Gastroesophageal sphincter (tissue), 4 donors: Measurements from ENCODE around the gene TNRC6B. TPM values are rescaled to one million over a fixed set of nuclear protein-coding genes. Genes with fewer than 3 reads are reported as not detected.
A peak's percentile ranks its signal among the peaks of the same experiment; 100 is the strongest.

Experiments used
- ATAC-seq: fragments of 150-250 bp; one replicate; pipeline ENCODE4 v1.9.1; 2016; ENCODE audit warnings: mild to moderate bottlenecking, moderate library complexity
- H3K27ac ChIP-seq, 4 donors: fragments of 200-600 bp; sonication (generic) in 3 of 4; 1 replicate in 3 of 4; 2 replicates in 1 of 4; pipeline ENCODE4 v1.5.1; 2016 to 2019
- H3K27me3 ChIP-seq: fragments of 200-600 bp; sonication (generic); one replicate; pipeline ENCODE4 v1.5.1; 2019
- H3K36me3 ChIP-seq, 2 donors: fragments of 200-600 bp; sonication (generic); one replicate each; pipeline ENCODE4 v1.5.1; 2019; ENCODE audit warnings: control low read depth in 1 of 2
- H3K4me1 ChIP-seq, 3 donors: fragments of 200-600 bp; sonication (generic); 1 replicate in 2 of 3; 2 replicates in 1 of 3; pipeline ENCODE4 v1.5.1; 2016 to 2019; ENCODE audit warnings: control low read depth in 2 of 3
- H3K4me3 ChIP-seq, 2 donors: fragments of 200-600 bp; sonication (generic); one replicate each; pipeline ENCODE4 v1.5.1; 2019; ENCODE audit warnings: mild to moderate bottlenecking in 1 of 2, moderate library complexity in 1 of 2
- H3K9me3 ChIP-seq, 3 donors: fragments of 200-600 bp; sonication (generic); one replicate each; pipeline ENCODE4 v1.5.1; 2017 to 2019; ENCODE audit warnings: control low read depth in 2 of 3
- EP300 ChIP-seq: sonication (generic); formaldehyde crosslinking; IDR thresholded peaks from one replicate; pipeline ENCODE4 v1.6.1; 2017; ENCODE audit warnings: antibody characterized with exemption, mild to moderate bottlenecking
- POLR2A ChIP-seq, 2 donors: fragments of 450-650 bp; IDR thresholded peaks; one replicate each; pipeline ENCODE4 v1.6.1; 2017; ENCODE audit warnings: antibody characterized with exemption in 2 of 2, mild to moderate bottlenecking in 2 of 2, moderate library complexity in 1 of 2
- POLR2AphosphoS5 ChIP-seq: sonication (generic); formaldehyde crosslinking; IDR thresholded peaks from one replicate; pipeline ENCODE4 v1.6.1; 2017; ENCODE audit warnings: antibody characterized with exemption
- WGBS, 2 donors: methylation state at CpG; one replicate each; pipeline ENCODE4 v1.1.5; 2018; ENCODE audit warnings: low coverage in 1 of 2; 5-methylcytosine and 5-hydroxymethylcytosine counted together
- total RNA-seq, 4 donors: library from RNA; depleted of rRNA; stranded (reverse); fragments of >200 nt; gene quantifications; one replicate each; pipeline ENCODE4 v1.1.0, GENCODE V29; 2016
- TF ChIP-seq, protein P1 (sequence below), 4 experiments: fragments of 200-600 bp in 2 of 4; fragments of 450-650 bp in 2 of 4; sonication (generic) in 1 of 4; IDR thresholded peaks; one replicate each; pipeline ENCODE4 v1.5.1; 2017 to 2019; ENCODE audit warnings: antibody characterized with exemption in 4 of 4, mild to moderate bottlenecking in 2 of 4, moderate library complexity in 2 of 4

The TNRC6B gene
- total RNA-seq, 4 donors from 2014 or later: 32.4 to 71.2 (median 60.7) TPM

DNA sequence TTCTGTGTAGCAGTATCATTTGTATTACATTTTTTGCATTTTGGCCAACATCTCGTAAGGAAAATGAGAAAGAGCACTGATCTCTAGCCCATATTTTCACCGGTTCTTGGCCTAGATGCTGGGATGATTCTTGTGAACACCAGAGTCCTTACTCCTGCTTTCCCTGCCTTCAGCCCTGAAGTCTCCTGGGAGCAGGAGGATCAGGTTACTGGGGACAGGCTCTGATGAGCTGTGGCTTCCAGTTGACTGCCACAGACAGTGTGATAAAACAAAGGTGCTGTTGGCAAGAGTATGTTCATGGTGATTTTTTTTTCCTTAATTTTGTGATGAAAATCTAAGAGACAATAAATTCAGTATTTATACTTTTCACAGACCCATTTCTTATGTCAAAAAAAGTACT lies 134.3 kb downstream of the TNRC6B start:
- Histone ChIP-seq H3K36me3 (peaks cover 6 to 83% of the 10 kb centered on the region in 2 donors), H3K4me1 (peaks cover 13 to 52% (median 31%) of the 10 kb centered on the region in 3 donors), H3K27me3 (no peaks in the 10 kb centered on the region), H3K4me3 (no peak overlapping the region), H3K9me3 (no peaks in the 10 kb centered on the region), H3K27ac (peak overlapping the region; percentile 40 to 81 (median 64))
- no peak for ATAC-seq
- WGBS, 2 donors: 67 to 86% methylated on average over 1 to 2 of the region's 2 CpGs
- TF ChIP-seq POLR2AphosphoS5: no peak
- TF ChIP-seq, protein P1, sequence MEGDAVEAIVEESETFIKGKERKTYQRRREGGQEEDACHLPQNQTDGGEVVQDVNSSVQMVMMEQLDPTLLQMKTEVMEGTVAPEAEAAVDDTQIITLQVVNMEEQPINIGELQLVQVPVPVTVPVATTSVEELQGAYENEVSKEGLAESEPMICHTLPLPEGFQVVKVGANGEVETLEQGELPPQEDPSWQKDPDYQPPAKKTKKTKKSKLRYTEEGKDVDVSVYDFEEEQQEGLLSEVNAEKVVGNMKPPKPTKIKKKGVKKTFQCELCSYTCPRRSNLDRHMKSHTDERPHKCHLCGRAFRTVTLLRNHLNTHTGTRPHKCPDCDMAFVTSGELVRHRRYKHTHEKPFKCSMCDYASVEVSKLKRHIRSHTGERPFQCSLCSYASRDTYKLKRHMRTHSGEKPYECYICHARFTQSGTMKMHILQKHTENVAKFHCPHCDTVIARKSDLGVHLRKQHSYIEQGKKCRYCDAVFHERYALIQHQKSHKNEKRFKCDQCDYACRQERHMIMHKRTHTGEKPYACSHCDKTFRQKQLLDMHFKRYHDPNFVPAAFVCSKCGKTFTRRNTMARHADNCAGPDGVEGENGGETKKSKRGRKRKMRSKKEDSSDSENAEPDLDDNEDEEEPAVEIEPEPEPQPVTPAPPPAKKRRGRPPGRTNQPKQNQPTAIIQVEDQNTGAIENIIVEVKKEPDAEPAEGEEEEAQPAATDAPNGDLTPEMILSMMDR (IDR thresholded peaks at IDR 0.05): no peak
- no peak for TF ChIP-seq POLR2A (IDR thresholded peaks at IDR 0.05)
- no peak for TF ChIP-seq EP300

DNA sequence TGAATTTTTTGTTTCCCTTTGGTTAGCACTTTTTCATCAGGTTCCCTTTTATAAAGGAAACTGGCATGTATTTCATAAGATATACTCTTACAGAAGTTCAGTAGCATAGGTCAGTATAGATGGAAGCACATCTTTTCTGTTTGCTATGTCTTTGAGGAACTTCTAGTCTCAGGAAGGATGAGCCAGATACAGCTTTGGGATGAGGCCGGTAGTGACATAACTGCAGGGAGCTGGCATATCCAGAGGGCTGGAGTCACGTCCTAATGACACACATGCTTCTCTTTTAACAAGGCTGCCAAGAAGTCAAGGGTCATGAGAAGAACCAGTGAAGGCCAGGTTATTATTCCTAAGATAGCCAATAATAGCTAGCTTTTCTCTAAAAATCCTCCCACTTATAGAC lies 135.3 kb downstream of the TNRC6B start:
- Histone ChIP-seq H3K9me3 (no peaks in the 10 kb centered on the region), H3K4me3 (no peak overlapping the region), H3K27me3 (no peaks in the 10 kb centered on the region), H3K36me3 (peaks cover 6 to 84% of the 10 kb centered on the region in 2 donors), H3K4me1 (peaks cover 12 to 42% (median 24%) of the 10 kb centered on the region in 3 donors), H3K27ac (peak overlapping the region in 2 of 4 donors; percentile 77 to 81)
- TF ChIP-seq POLR2AphosphoS5: no peak
- no peak for TF ChIP-seq EP300
- TF ChIP-seq, protein P1 (IDR thresholded peaks at IDR 0.05): no peak
- no peak for TF ChIP-seq POLR2A (IDR thresholded peaks at IDR 0.05)
- ATAC-seq: no peak
- WGBS, 2 donors: 32 to 48% methylated on average over 2 of the region's 2 CpGs

DNA sequence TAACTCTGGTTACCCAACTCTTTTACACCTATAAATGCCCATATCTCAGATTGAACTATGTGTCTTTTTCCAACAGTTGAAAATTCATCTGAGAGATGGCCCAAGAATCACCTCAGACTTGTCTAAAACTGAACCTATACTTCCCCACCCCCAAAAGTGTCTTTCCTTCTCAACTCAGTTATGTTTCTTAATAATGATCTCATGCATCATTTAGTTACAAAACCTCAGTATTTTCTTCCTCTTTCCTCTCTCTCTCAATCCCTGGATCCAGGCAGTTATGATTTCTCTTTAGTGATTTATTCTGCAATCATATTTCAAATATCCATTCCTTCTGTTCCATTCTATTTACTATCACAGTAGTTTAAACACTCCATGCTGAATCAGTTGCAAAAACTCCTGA lies 136.3 kb downstream of the TNRC6B start:
- TF ChIP-seq EP300 (no peak), POLR2AphosphoS5 (no peak), POLR2A (IDR thresholded peaks at IDR 0.05) (no peak)
- TF ChIP-seq, protein P1 (IDR thresholded peaks at IDR 0.05): no peak
- Histone ChIP-seq H3K27me3 (no peaks in the 10 kb centered on the region), H3K9me3 (no peaks in the 10 kb centered on the region), H3K4me1 (peaks cover 9 to 32% (median 14%) of the 10 kb centered on the region in 3 donors), H3K36me3 (peaks cover 6 to 85% of the 10 kb centered on the region in 2 donors), H3K4me3 (no peak overlapping the region), H3K27ac (no peak overlapping the region)
- no peak for ATAC-seq

DNA sequence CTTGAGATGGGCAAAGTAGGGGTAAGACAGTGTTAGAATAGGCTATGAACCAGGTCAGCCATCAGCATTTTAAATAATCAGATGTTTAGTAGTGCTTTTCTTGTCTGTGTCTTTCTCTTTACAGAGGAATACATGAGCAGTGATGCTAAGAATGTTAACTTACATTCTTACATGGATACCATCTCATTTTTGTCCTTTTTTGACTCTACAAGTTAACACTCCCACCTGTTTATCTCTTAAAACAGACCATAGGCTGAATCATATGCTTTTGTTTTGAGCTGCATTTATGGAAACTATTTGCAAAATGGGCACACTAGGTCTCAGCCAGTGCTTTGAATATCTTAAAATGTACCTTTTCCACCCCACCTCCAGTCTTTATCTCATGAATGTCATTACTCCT lies 143.0 kb downstream of the TNRC6B start:
- no peak for ATAC-seq
- H3K27ac ChIP-seq: no peak overlapping the region
- TF ChIP-seq, protein P1 (IDR thresholded peaks at IDR 0.05): no peak
- TF ChIP-seq POLR2A (IDR thresholded peaks at IDR 0.05) (no peak), POLR2AphosphoS5 (no peak)
- peaks cover 0 to 16% (median 4%) of the 10 kb centered on the region in 3 donors for H3K4me1 ChIP-seq
- H3K36me3 ChIP-seq: peaks cover 0 to 96% of the 10 kb centered on the region in 2 donors
- H3K4me3 ChIP-seq: no peak overlapping the region
- no peaks in the 10 kb centered on the region for H3K27me3 ChIP-seq
- H3K9me3 ChIP-seq: no peaks in the 10 kb centered on the region

DNA sequence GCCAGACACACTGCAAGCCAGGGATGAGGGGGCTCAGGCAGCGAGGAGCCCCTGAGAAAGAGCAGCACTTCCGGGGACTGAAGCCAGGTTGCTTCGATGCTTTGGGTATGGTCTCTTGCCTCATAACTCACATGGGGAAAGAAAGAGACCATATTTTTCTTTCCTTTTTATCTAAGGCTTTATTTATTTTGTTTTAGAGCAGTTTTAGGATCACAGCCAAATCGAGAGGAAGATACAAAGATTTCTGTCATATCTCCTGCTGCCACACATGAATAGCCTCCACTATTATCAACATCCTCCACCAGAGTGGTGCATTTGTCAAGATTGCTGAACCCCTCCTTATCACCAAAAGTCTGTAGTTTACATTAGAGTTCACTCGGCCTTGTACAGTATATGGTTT lies 144.3 kb downstream of the TNRC6B start:
- Histone ChIP-seq H3K36me3 (peaks cover 0 to 83% of the 10 kb centered on the region in 2 donors), H3K4me3 (no peak overlapping the region), H3K27me3 (no peaks in the 10 kb centered on the region), H3K9me3 (no peaks in the 10 kb centered on the region), H3K4me1 (peaks cover 0 to 21% (median 4%) of the 10 kb centered on the region in 3 donors), H3K27ac (peak overlapping the region in 1 of 4 donors; percentile 15)
- TF ChIP-seq EP300 (no peak), POLR2AphosphoS5 (no peak), POLR2A (IDR thresholded peaks at IDR 0.05) (no peak)
- TF ChIP-seq, protein P1 (IDR thresholded peaks at IDR 0.05): no peak
- ATAC-seq: no peak
- WGBS, 2 donors: 17 to 55% methylated on average over 2 to 5 of the region's 5 CpGs
